HG02852 (cell line): ENCODE data around the gene FABP2.
"Not testable (repeated sequence)": the region's sequence is repeated elsewhere in the genome, so short reads cannot be mapped to it uniquely, and the experiment has no call there.

Experiments used
- ATAC-seq: cut with Tn5 transposase; IDR thresholded peaks from one replicate; pipeline ENCODE4 v1.9.1; 2021; ENCODE audit warnings: mild to moderate bottlenecking, moderate library complexity; ENCODE audit not compliant: unreplicated experiment

The FABP2 gene

DNA sequence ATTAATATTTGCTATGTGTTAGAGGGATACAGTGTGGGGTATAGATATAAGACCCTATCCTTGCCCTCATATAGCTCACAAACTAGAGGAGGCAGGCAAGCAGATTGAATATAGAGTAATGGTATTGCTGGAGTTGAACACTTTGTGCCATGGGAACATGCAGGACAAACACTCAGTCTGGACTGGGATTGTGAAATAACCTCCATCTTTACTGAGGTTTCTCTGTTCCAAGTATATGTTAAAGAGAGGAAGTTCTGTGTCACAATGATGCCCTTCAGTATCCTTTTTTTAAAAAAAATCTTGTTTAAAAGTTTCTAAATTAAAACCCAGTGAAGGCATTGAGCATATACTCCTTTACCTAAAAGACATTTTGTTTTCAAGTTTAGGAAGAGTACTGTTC lies 8.7 kb downstream of the FABP2 start:
- no peak for ATAC-seq

DNA sequence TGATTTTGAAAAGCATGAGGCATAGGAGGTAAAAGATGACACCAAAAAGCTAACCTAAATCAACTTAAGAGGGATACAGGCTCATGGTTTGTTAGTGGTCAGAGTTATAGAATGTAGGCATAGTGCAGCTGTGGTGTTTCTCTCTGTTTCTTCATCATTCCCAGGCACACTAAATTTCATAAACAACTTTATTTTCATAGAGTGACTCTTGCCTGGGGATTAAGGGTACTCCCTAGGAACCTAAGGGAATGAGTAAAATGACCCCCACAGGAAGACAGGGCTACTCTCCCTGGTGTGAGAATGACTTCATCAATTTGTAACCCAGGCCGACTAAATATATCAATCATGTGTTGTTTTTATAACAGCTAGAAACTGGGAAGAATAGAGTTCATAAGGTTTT lies 11.1 kb downstream of the FABP2 start:
- ATAC-seq = no peak

DNA sequence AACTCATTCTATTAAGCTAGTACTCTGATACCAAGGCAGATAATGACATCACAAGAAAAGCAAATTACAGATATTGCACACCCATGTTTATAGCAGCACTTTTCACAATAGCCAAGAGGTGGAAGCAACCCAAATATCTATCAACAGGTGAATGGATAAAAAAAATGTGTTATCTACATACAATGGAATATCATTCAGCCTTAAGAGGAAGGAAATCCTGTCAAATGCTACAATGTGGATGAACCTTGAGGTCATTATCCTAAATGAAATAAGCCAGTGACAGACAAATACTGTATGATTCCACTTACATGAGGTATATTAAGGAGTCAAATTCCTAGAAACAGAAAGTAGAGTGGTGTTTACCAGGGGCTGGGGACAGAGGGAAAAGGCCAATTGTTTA lies 14.3 kb downstream of the FABP2 start:
- ATAC-seq = no peak

GRCh38 chr4:119304431-119304830 lies 17.5 kb downstream of the FABP2 start:
- no peak for ATAC-seq

DNA sequence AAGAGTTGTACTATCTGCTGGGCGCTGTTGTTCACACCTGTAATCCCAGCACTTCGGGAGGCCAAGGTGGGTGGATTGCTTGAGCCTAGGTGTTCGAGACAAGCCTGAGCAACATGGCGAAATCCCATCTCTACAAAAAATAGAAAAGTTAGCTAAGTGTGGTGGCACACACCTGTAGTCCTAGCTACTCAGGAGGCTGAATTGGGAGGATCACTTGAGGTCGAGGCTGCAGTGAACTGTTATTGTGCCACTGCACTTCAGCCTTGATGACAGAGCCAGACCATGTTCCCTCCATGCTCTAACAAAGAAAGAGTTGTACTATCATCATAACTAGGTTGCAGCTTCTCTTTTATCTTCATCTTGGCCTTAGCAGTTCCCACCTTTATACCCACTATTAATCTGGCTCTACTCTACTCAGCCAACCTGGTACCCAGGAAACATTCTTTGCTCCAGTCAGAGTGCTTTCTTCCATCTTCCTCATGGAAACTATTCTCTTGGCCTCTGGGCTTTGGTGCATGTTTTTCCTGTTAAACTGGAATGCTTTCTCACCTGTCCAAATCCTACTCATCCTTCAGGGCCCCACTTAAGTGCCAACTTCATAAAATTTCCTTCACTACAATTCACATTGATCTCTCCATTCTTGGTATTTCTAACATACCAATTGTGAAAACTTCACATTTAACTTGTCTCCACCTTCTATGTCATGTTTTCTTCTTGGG lies 18.2 kb downstream of the FABP2 start:
- ATAC-seq = no peak

GRCh38 chr4:119302073-119302832 lies 19.7 kb downstream of the FABP2 start:
- ATAC-seq = no peak

DNA sequence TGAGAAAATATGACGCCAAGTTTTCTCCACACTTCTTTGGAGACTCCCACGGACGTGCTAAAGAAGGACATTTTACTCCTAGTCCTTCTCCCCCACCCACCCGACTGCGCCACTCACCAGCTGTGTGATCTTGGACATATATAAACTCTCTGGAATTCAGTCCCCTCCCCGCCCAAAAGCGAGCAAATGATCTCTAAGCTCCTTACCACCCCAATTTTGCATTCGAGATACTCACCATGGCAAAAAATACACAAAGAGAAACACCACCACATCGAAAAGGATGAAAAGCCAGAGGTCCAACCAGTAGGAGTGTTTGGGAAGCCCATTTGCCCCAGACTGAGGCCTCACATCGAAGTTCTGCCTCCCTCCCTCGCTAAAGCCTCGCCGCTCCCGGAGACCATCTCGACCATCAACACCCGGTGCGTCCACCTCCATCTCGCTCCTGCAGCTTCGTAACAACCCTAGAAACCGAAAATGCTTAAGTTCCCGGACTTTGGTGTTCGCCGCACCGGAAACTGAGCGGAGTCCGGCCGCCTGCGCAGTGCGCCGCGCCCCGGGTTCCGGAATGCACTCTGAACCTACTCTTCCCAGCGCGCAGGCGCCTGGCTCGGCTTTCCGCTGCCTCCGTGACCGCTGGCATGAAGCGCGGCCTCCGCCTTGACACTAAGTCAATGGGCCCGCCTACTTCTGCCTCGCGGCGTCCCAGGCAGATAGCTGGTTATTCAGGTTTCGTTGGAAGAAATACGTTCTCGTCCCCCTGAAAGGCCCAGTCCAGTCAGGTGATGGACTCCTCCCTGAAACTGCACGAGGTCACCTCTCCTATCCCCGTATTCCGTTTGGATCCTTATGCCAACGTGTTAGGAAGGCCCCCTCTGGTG lies 21.6 kb downstream of the FABP2 start:
- ATAC-seq = peak; percentile 94

DNA sequence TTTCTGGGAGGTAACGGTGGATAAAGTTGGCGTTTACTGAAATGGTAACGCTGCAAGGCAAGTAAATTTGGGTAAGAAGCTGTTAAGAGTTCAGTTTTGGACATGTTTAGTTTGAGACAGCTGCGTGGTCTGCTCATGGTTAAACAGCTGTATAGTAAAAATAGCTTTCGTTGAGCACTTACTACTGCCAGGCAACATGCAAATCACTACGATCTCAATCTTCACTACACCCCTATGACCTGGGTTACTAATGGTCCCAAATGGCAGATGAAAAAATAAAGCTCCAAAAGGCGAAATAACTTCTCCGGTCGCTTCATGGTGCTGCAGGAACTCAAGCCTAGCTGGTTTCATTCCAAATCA lies 22.2 kb downstream of the FABP2 start:
- peak; percentile 61 for ATAC-seq

DNA sequence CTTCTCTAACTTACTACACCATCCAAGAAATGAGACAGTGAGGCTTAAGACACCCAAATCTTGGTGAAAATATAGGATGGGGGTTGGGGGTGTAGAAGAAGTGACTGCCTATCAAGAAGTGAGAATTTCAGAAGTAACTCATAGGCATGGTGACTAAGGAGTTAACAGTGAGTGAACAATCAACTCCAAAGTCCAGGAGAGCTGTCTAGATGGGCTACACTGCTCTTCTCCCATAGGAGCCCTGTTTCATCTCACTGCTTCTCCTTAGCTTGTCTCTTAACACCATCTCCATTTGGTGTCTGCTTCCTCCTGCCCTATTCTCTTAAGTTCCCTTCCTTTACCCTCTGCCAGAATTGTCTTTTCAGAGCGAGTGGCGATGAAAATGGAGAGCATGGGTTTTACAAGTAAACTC lies 22.7 kb downstream of the FABP2 start:
- no peak for ATAC-seq

- no peak for ATAC-seq
These were observed 24.1 kb downstream of the FABP2 start for GRCh38 chr4:119297795-119298194.

DNA sequence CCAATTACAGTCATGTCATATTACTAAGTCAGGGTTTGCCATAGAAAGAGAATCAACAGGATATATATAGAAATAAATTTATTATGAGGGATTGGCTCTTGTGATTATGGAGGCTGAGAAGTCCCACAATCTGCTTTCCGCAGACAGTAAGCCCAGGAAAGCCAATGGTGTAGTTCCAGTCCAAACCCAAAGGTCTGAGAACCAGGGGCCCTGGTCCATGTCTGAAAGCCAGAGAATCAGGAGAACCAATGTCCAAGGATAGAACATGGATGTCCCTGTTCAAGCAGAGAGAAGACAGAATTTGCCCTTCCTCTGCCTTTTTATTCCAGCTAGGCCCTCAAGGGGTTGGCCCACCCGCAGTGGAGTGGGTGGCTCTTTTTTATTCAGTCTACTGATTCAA lies 25.6 kb downstream of the FABP2 start:
- no peak for ATAC-seq

GRCh38 chr4:119290598-119290997 lies 31.3 kb downstream of the FABP2 start:
- no peak for ATAC-seq

DNA sequence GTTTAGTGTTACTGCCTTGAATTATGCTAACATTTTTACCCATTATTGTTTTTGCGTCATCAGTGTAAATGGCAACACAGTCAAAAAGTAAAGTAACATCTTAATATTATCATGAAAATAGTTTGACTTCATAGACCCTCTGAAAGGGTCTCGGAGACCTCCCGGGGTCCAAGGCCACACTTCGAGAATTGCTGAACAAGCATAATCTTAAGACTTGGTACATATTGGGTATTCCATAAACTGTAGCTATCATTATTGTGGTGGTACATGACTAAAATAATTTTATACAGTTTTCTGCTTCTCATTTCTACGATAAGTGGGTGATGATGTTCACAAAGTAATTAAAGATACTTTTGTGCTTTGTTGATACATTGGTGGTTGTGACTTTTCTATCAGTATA lies 32.6 kb downstream of the FABP2 start:
- ATAC-seq = no peak

- no peak for ATAC-seq
These were observed 35.4 kb downstream of the FABP2 start for GRCh38 chr4:119286377-119287002.

DNA sequence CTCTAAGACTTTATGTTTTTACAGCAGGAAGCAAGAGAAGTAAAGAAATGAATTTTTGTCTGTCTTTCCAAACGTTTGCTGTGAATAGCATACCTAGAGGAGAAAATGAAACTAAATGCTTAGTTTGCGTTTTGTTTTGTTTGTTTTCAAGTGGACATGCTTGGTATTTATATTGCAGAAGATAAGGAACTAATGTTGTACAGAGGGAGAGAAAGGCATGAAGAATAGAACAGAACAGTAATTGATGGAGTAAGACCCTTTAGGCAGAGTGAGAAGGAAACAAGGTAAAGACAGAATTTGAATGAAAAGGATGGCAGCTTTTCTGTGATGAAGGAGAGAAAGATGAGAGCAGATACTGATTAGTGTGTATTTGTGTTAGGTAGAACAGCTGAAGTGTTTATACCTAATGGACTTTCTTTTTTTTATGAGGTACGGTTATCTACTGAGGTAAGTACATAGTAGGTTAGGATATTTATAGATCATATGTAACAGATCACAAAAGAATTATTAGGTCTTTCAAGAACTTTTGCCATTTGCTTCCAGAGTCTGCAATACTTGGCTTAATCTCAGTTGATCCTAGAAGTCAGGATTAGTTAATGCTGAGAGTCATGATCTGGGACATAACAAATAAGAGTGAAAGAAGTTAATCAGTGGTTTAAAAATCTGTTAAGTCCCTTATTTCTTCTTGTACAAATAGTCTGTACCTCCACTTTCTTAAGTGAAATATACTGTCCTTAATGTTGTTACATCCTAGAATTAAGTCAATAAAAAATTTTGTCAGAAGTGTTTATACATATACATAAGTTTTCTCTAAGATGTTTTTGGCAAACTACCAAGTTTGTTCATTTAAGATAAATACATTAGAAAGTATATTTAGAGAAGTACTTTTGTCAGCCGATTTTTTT lies 36.8 kb downstream of the FABP2 start:
- ATAC-seq = peak; percentile 69

DNA sequence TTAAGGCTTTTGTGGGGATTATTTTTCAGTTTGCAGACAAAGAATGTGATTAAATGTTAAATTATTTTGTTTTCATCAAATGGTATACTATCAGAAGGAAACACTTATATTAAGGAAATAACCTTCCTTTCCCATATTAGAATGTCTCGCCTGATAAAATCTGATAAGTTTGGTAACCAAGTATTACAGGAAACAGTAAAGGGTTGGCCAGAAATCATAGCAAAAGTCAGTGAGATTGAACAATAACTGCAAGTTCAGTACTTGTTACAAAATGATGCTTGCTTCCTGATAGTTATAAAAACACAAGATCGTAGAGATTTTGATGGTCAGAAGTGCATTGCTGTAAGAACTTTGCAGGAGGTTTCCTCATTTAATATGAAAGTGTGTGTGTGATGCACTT lies 40.5 kb downstream of the FABP2 start:
- ATAC-seq = no peak

DNA sequence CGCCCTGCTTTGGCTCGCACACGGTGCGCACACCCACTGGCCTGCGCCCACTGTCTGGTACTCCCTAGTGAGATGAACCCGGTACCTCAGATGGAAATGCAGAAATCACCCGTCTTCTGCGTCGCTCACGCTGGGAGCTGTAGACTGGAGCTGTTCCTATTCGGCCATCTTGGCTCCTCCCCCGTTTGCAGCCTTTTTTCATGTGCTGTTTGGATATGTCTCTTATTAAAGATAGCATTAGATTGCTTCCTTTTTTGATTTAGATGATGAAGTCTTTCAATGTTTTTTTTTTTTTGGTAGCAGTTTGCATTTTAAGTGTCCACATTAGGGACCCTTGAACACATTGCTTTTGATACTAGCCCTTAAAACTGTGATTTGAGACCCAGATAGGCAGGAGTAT lies 42.0 kb downstream of the FABP2 start:
- not testable (repeated sequence) for ATAC-seq

DNA sequence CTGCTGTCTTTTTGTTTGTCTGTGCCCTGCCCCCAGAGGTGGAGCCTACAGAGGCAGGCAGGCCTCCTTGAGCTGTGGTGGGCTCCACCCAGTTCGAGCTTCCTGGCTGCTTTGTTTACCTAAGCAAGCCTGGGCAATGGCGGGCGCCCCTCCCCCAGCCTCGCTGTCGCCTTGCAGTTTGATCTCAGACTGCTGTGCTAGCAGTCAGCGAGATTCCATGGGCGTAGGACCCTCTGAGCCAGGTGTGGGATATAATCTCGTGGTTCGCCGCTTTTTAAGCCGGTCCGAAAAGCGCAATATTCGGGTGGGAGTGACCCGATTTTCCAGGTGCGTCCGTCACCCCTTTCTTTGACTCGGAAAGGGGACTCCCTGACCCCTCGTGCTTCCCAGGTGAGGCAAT lies 42.4 kb downstream of the FABP2 start:
- ATAC-seq = not testable (repeated sequence)

DNA sequence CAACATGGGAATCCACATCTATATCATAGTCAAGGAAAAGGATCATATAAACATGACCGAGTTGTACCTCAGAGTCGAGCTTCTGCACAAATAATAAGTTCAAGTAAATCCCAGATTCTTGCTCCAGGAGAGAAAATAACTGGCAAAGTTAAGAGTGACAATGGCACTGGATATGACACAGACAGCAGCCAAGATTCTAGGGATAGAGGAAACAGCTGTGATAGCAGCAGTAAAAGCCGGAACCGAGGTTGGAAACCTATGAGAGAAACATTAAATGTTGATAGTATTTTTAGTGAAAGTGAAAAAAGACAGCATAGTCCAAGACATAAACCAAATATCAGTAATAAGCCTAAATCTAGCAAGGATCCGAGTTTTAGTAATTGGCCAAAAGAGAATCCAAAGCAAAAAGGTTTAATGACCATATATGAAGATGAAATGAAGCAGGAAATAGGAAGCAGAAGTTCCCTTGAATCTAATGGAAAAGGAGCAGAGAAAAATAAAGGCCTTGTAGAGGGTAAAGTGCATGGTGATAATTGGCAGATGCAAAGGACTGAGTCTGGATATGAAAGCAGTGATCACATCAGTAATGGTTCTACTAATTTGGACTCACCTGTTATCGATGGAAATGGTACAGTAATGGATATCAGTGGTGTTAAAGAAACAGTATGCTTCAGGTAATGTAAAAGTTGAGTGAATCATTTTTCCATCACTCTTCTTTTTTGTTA lies 50.4 kb downstream of the FABP2 start:
- no peak for ATAC-seq
